ENCODE data around the gene PVRIG.

GRCh38 chr7:100192969-100193368 is 26.8 kb upstream of the PVRIG start:
- TF ChIP-seq CTCF (IDR thresholded peaks at IDR 0.05; ENCODE audit: insufficient read depth, low read length, poor library complexity, severe bottlenecking) (no peak), EZH2phosphoT487 (conservative IDR thresholded peaks at IDR 0.05; ENCODE audit: low read length) (no peak)
